ENCODE data around the gene MLLT11.
"Not testable (repeated sequence)": the region's sequence is repeated elsewhere in the genome, so short reads cannot be mapped to it uniquely, and the experiment has no call there.

Gene MLLT11

DNA sequence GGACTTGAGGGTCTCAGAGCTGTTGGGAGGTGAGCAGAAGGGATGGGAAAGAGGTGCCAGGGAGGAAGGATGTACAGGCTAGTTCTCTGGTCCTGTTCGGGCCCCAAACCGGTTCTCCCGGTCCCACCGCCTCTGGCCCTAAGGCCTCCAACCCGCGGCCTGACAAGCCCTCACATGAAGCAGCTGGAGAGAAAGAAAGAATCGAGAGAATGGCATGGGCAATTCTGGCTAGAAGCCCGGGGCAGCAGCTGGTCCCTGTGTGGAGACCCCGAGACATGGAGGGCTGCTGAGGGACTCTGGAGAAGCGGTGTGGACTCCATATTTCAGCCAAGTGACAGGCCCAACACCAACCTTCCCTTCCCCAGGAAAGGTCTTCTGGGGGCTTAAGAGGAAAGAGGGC is 1.5 kb upstream of the MLLT11 start:
- DNase-seq, result peak; percentile 75

DNA sequence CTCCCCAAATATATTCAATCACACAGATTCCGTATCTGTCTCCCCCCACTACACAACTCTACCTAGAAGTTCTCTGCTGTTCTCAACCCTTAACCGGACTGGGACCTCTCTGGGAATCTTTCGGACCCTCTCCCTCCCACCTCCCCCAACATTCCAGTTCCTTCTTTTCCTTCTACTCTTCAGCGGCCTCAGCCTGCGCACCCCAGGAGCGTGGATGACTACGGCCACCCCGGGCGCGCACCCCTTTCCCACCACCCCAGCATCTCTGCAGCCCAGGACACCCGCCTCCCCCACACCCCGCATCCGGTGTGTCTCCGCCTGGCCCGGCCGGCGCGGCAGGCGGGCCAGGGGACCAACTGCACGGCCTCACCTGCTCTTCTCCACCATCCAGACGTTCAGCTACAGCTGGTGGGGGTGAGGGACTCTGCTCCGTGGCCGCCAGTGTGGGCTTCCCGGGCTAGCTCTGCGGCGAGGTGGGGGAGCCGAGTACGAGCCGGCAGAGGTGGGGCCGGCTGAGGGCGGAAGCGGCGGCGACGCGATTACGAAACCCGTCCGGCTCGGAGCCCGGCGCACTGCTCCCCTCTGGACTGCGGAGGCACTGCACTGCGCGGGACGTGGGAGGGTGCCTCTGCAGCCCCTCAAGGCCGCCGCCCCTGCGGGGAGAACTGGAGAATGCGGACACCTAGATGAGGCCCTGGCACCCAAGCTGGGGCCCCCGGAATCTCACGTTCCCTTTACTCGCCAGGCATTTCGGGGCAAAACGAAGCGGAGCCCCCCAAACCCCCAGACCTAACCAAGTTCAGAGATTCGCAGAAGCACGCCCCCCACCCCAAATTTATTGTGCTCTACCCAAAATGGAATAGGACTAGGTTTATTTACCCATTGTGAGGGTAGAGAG is 839 bp upstream of the MLLT11 start, which contains the start of gene CDC42SE1:
Gene CDC42SE1 (minus strand): TSS at position 514 of the 898 bp plus-strand sequence. CDS start 3,892 bp downstream, outside the sequence.
- DNase-seq, result peak; percentile 96

DNA sequence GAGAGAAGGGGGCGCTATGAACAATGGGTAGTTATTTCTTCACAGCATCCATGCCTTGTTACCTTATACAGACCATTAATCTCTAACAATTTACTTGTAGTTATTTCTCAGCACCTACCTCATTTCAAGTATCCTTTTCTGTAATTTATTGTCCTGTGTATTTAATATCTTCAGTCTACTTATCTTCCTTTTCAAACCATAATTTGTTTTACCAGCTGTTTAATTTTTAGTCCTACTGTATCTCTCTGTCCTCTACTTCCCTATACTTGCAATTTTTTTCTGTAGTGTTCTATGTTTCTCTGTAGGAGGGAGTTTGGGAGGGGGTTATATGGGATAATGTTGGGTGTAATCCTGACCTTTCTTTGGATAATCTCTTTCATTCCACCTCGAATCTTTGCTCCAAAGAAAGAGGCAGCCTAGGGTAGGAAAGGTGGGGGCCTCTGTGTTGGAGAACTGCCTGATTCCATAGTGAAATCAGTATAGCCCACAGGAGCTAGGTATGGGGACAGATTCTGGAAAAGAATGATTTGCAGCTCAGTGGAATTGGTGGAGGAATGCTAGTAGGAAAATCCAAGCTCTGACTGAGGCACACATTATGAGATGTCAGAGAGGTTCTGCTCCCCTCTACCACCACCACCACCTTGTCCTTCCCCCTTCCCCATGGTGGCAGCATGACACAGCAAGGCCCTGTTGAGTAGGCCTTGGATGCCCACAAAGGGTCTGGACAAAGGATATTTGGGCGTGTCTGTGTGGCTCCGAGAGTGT is 642 bp downstream of the MLLT11 start:
- peak; percentile 53 for DNase-seq

DNA sequence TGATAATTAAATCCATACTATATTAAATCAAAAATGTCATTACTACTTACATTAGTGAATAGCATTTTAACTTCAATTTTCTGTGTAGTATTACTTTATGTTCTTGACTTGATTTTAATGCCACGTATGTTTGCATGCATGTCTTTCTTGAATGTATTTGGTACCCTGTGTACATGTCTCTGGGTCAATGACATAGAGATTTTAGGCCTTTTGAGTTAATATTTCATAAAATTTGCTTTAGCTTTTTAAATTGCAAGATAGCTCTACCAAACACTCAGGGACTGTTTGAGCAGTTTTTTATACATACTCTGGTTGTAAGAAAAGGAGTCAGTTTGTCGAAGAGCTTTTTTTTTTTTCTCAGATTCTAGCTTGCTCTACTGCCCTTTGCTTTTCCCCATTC is 1.5 kb downstream of the MLLT11 start:
- no peak for DNase-seq

DNA sequence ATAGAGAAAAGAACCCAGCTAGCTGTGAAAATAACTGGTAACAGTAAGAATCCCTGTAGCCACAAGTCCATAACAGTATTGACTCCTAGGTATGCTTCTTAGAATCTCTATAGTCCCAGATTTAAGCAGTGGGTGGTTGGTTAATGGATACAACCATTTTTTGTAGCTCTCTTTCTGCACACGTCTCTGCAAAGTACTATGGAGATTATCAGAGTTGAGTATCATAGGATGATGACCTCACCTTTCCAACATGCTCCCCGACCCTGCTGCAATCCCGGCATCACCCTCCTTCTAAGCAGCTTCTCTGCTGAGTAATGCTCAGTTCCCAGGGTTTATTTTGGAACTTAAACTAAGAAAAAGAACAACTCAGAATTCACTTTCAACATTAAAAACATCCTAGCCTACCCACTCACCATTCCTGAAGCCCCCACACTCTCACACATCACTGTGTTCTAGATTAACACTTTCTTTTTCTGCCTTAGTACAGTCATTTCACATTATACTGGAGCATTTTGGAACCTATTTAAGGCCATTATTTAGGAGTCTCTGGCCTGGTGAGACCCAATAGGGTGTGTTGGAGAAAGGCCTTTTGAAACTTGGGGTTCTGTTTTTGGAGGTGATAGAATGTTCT is 2.7 kb downstream of the MLLT11 start:
- no peak for DNase-seq

DNA sequence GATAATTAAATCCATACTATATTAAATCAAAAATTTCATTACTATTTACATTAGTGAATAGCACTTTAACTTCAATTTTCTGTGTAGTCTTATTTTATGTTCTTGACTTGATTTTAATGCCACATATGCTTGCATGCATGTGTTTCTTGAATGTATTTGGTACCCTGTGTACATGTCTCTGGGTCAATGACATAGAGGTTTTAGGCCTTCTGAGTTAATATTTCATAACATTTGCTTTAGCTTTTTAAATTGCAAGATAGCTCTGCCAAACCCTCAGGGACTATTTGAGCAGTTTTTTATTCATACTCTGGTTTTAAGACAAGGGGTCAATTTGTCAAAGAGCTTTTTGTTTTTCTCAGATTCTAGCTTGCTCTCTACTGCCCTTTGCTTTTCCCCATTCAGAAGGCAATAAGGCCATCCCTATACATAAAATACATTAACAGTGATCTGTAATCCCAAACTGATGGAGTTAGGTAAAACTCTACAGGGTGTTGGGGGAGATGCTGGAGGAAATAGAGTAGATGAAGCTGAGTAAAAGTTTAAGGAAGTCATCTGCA is 5.0 kb downstream of the MLLT11 start:
- no peak for DNase-seq

DNA sequence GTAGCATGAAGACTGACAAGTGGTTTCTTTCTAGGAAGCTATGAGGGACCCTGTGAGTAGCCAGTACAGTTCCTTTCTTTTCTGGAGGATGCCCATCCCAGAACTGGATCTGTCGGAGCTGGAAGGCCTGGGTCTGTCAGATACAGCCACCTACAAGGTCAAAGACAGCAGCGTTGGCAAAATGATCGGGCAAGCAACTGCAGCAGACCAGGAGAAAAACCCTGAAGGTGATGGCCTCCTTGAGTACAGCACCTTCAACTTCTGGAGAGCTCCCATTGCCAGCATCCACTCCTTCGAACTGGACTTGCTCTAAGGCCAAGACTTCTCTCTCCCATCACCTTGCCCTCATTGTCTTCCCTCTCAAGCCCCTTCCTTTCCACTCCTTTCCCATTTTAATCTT is 7.0 kb downstream of the MLLT11 start:
- no peak for DNase-seq

DNA sequence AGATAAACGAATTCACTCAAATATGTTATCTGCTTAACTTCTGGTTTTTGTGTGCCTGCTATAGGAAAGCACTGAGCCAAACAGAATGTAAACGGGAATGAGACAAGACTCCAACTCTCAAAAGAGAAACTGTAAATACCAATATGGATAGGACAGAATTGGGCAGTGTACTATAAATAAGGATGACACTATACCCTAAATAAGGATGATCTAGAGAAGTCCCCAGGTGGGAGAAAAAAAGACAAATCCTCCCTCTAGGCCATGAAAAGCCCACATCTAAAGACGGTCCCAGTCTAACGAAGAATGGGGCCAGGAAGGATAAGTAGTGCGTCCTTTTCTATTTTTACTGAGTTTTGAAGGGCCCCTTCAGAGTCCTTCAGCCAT is 8.9 kb downstream of the MLLT11 start:
- DNase-seq, result peak; percentile 96

DNA sequence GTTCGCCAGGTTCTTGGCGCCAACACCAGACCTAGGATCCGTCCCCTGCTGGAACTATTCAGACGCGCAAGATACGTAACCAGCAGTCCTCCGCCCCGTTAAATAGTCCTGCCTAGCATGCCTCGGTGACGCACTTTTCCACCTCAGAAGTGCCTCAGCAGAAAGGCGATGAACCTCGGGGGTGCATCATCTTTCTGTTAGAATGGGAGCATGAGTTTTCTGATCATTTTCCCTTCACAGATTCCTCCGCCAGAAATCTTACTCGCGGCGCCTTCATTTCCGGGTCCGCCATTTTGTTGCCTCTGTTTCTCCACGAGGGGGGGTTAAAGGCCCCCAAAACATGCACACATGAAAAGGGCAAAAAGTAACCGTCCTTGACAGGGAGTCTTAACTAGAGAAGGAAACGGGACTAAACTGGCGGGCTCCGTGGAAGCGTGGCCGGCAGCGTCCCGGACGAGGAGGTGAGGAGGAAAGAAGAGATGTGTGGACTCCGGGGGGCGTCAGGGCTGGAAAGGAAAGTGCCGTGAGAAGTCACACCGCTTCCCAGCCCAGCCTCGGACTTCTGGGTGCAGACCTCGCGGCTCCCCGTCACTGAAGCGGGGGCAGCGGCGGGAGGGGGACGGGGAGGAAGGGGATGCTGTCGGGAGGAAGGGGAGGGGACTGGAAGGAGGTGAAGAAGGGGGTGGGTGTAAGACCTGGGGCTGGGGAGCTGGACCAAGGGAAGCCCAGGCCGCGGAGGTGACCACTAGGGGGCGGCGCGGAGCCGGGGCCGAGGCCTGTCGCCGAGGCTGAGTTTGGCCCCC is 10.5 kb downstream of the MLLT11 start, which contains the start of gene GABPB2:
Gene GABPB2 (plus strand): TSS at position 288 of the 803 bp plus-strand sequence. CDS start 17,429 bp downstream, outside the sequence.
- DNase-seq, result peak; percentile 99

DNA sequence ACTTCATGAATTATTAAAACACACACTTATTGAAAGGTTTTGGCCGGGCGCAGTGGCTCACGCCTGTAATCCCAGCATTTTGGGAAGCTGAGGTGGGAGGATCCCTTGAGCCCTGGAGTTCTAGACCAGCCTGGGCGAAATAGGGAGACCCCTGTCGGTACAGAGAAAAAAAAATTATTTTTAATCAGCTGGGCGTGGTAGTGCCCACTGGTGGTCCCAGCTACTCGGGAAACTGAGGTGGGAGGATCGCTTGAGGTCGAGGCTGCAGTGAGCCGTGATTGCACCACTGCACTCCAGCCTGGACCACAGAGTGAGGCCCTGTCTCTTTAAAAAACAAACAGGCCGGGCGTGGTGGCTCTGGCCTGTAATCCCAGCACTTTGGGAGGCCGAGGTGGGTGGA is 12.0 kb downstream of the MLLT11 start:
- no peak for DNase-seq

DNA sequence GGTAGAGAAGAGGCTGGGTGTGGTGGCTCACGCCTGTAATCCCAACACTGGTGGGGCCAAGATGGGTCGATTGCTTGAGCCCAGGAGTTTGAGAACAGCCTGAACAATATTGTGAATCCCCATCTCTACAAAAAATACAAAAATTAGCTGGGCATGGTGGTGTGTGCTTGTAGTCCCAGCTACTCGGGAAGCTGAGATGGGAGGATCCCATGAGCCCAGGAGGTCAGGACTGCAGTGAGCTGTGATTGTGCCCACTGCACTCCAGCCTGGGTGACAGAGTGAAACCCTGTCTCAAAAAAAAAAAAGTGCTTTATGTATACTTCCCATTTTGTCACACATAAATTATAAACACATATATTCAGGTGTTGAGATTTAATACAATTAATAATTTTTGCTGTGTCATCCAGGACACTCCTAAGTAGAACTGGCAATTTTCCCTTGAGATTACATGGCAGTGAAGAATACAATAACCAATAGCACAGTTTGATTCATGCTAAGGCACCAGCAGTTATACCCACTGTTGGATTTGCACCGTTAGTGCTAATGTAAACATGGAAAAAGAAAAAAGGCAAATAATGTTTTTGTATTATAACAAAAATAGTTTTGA is 25.9 kb downstream of the MLLT11 start:
- DNase-seq, result no peak

DNA sequence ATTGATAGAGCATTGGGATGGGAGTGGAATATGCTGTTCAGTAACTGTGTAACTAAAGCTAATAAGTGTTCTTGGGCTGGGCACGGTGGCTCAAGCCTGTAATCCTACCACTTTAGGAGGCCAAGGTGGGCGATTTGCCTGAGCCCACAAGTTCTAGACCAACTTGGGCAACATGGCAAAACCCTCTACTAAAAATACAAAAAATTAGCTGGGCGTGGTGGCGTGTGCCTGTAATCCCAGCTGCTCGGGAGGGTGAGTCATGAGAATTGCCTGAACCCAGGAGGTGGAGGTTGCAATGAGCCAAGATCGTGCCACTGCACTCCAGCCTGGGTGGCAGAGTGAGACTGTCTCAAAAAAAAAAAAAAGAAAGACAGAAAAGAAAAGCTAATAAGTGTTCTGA is 37.2 kb downstream of the MLLT11 start:
- not testable (repeated sequence) for DNase-seq

DNA sequence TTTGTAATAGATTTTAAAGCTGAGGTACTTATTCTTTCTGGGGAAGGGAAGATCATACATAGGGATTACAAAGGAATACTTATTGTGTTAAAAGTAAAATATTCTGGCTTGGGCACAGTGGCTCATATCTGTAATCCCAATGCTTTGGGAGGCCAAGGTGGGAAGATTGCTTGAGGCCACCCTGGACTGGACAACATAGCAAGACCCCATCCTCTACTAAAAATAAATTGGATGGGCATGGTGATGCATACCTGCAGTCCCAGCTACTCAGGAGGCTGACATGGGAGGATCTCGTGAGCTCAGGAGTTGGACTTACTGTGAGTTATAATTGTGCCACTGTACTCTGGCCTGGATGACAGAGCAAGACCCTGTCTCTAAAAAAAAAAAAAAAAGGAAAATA is 37.9 kb downstream of the MLLT11 start:
- DNase-seq, result no peak

DNA sequence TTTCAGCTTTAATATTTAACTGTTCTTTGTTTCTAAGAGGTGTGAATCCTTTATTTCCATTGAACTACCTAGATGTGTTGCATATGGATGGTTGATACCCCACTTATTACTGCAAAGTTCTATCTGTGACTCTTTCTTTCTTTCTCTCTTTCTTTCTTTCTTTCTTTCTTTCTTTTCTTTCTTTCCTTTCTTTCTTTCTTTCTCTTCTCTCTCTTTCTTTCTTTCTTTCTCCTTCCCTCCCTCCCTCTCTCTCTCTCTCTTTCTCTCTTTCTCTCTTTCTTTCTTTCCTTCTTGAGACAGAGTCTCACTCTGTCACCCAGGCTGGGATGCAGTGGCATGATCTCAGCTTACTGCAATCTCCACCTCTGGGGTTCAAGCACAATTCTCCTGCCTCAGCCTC is 44.4 kb downstream of the MLLT11 start:
- DNase-seq, result no peak

DNA sequence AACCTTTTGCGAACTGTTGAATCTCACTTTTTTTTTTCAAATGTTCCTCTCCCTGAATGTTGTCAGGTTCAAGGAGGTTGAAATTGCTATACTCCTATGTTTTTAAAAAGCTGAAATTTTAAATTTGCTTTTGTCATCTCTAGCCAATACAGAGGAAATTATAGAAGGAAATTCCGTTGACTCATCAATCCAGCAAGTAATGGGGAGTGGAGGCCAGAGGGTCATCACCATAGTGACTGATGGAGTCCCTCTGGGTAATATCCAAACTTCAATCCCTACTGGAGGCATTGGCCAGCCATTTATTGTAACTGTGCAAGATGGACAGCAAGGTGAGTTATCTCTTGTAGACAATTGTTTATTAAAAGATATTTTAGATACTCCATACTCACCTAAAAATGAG is 46.7 kb downstream of the MLLT11 start:
- no peak for DNase-seq

DNA sequence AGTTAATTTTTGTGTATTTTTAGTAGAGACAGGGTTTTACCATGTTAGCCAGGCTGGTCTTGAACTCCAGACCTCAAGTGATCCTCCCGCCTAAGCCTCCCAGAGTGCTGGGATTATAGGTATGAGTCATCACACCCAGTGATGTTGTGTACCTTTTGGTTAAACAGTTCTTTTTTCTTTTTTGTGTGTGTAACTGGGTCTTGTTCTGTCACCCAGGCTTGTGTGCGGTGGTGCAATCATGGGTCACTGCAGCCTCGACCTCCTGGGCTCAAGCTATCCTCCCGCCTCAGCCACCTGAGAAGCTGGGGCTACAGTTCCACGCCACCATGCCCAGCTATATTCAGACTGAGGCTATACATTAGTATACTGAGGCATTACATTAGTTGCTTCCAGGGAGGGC is 48.1 kb downstream of the MLLT11 start:
- DNase-seq, result no peak

DNA sequence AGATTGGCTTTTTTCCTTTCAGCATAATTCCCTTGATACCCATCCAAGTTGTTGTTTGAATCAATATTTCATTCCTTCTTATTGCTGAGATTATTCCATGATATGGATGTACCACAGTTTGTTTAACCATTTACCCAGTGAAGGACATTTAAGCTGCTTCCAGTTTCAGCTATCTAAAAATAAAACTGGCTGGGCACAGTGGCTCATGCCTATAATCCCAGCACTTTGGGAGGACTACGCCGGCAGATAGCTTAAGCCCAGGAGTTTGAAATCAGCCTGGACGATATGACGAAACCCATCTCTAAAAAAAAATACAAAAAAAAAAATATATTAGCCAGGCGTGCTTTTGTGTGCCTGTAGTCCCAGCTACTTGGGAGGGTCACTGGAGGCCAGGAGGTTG is 53.7 kb downstream of the MLLT11 start:
- no peak for DNase-seq
